ENCODE results near the gene AEN. TPM values are rescaled to one million over a fixed set of nuclear protein-coding genes. Genes with fewer than 3 reads are reported as not detected.

Gene AEN
- total and polyA plus RNA-seq, 2 of the 8 experiments (the other 6 are each of a cell fraction or from before 2014, with no cell fraction given) = 112 to 122 TPM

GRCh38 chr15:88638626-88639372 lies 17.7 kb downstream of the AEN start, which contains the start of gene ISG20:
ISG20 (plus strand) TSS chr15:88639016; CDS start chr15:88639367, 351 bp downstream.
- Histone ChIP-seq H3K4me3 (ENCODE audit: extremely low read depth in 1 of 4, insufficient read depth in 2 of 4, low read depth in 3 of 4, low read length in 4 of 4) (peak within 1 kb of the TSS; percentile 1 to 44 (median 16); a peak in 6 of 8 replicates), H3K79me2 (ENCODE audit: control insufficient read depth in 1 of 2, insufficient read depth in 2 of 2, low read length in 2 of 2) (no peaks in the 10 kb centered on the region), H3K79me1 (ENCODE audit: low read depth, low read length) (no peaks in the 10 kb centered on the region; the same call in 1 of the 2 replicates), H3K18ac (ENCODE audit: extremely low read depth, low read length) (peak within 1 kb of the TSS; percentile 62), H3K4me1 (replicated peaks in 1 of 4; ENCODE audit: control insufficient read depth in 3 of 4, insufficient read depth in 4 of 4, low read length in 3 of 4) (peaks cover 5 to 19% (median 16%) of the 10 kb centered on the region in 4 experiments), H4K20me1 (replicated peaks in 1 of 2; ENCODE audit: control insufficient read depth in 1 of 2, insufficient read depth in 2 of 2, low read length in 2 of 2) (peaks cover 3 to 6% of the 10 kb centered on the region in 2 experiments), H3K9ac (replicated peaks in 1 of 4; ENCODE audit: extremely low read depth in 1 of 4, low read depth in 3 of 4, low read length in 3 of 4) (peak within 1 kb of the TSS in 2 of 4 experiments; percentile 24 to 25; a peak in 3 of 7 replicates), H4K8ac (ENCODE audit: extremely low read depth, insufficient read depth, low read length) (peak within 1 kb of the TSS; percentile 83; the same call in 1 of the 2 replicates), H3K4ac (replicated peaks; ENCODE audit: insufficient read length, low read depth, low read length) (no peak within 1 kb of the TSS), H2AK5ac (ENCODE audit: low read depth, low read length) (peak within 1 kb of the TSS; percentile 32; the same call in 1 of the 2 replicates), H4K5ac (ENCODE audit: insufficient read length, low read depth, low read length) (peak within 1 kb of the TSS; percentile 45), H2BK120ac (replicated peaks; ENCODE audit: low read depth, low read length) (no peak within 1 kb of the TSS), H2BK12ac (ENCODE audit: low read depth, low read length) (peak within 1 kb of the TSS; percentile 68), H2AFZ (ENCODE audit: low read length) (no peak within 1 kb of the TSS), H3K23ac (ENCODE audit: insufficient read length) (no peak within 1 kb of the TSS), H3K36me3 (ENCODE audit: control insufficient read depth in 2 of 4, insufficient read depth in 4 of 4, low read length in 3 of 4) (peaks cover 0 to 12% (median 0%) of the 10 kb centered on the region in 4 experiments; a peak in 2 of 8 replicates), H3K23me2 (ENCODE audit: low read depth, low read length) (no peaks in the 10 kb centered on the region), H3K27ac (ENCODE audit: low read depth, low read length) (peak within 1 kb of the TSS; percentile 48; the same call in 1 of the 2 replicates), H2BK15ac (ENCODE audit: low read length) (peak within 1 kb of the TSS; percentile 72; the same call in 1 of the 2 replicates), H2BK20ac (ENCODE audit: low read length) (0 out of 2 replicates have a peak within 1 kb of the TSS, but pooled peaks have one; percentile 61), H3K9me3 (ENCODE audit: insufficient read depth in 2 of 2, low read depth in 1 of 2, low read length in 1 of 2) (no peaks in the 10 kb centered on the region), H3K56ac (replicated peaks; ENCODE audit: insufficient read length, low read depth, low read length) (no peak within 1 kb of the TSS), H3K14ac (ENCODE audit: insufficient read length) (no peak within 1 kb of the TSS), H3K27me3 (replicated peaks in 1 of 4; ENCODE audit: control insufficient read depth in 3 of 4, extremely low read depth in 1 of 4, insufficient read depth in 3 of 4, low read length in 3 of 4) (no peaks in the 10 kb centered on the region), H4K91ac (replicated peaks; ENCODE audit: insufficient read length, low read length) (peak within 1 kb of the TSS; percentile 59), H2BK5ac (ENCODE audit: low read depth, low read length) (peak within 1 kb of the TSS; percentile 28), H3K4me2 (ENCODE audit: insufficient read depth in 1 of 2, low read depth in 2 of 2, low read length in 2 of 2) (peak within 1 kb of the TSS; percentile 55 to 67)
- POLR2A ChIA-PET (ENCODE audit: partially characterized antibody) = interaction anchor here (0.8 to 2.4 kb wide), 12 partner anchors 9 to 184 kb away, joined by 3 to 20 read pairs (median 7); partner anchors contain the start of gene AEN
- FAIRE-seq (no peak), DNase-seq (ENCODE audit: low read depth in 1 of 2, low spot score in 2 of 2) (peak; percentile 86 to 87)
- WGBS, 2 experiments (ENCODE audit: extremely low coverage in 1 of 2, insufficient coverage in 1 of 2, insufficient read length in 1 of 2, insufficient replicate concordance in 2 of 2, low coverage in 1 of 2, low lambda C conversion rate in 2 of 2, missing lambda C conversion rate in 1 of 2) = 15% methylated on average over 24 of the region's 27 CpGs; no CpG with 5 or more reads in 1 of the 2 experiments
- CTCF ChIA-PET (ENCODE audit: partially characterized antibody) = interaction anchor here (0.9 to 1.7 kb wide), 14 partner anchors 9 to 240 kb away, joined by 3 to 8 read pairs (median 4); partner anchors contain the start of gene MRPS11
- TF ChIP-seq, protein P1, sequence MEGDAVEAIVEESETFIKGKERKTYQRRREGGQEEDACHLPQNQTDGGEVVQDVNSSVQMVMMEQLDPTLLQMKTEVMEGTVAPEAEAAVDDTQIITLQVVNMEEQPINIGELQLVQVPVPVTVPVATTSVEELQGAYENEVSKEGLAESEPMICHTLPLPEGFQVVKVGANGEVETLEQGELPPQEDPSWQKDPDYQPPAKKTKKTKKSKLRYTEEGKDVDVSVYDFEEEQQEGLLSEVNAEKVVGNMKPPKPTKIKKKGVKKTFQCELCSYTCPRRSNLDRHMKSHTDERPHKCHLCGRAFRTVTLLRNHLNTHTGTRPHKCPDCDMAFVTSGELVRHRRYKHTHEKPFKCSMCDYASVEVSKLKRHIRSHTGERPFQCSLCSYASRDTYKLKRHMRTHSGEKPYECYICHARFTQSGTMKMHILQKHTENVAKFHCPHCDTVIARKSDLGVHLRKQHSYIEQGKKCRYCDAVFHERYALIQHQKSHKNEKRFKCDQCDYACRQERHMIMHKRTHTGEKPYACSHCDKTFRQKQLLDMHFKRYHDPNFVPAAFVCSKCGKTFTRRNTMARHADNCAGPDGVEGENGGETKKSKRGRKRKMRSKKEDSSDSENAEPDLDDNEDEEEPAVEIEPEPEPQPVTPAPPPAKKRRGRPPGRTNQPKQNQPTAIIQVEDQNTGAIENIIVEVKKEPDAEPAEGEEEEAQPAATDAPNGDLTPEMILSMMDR (IDR thresholded peaks at IDR 0.05; ENCODE audit: control extremely low read depth in 1 of 3, insufficient read depth in 1 of 3, low read depth in 1 of 3, low read length in 3 of 3) = peak; percentile 51 to 56 (median 54)
- TF ChIP-seq EP300 (IDR thresholded peaks at IDR 0.05; ENCODE audit: borderline replicate concordance in 1 of 2, low read depth in 2 of 2, low read length in 2 of 2) (peak in 1 of 2 experiments; percentile 86; a peak in 1 of 3 replicates), CREB1 (IDR thresholded peaks at IDR 0.05) (peak; percentile 91), NANOG (IDR thresholded peaks at IDR 0.05; ENCODE audit: insufficient read depth, low read depth, low read length, poor library complexity, severe bottlenecking) (peak; percentile 41), TAF7 (optimal IDR thresholded peaks at IDR 0.05; ENCODE audit: borderline replicate concordance, low read depth, low read length) (peak; percentile 77)
- TF ChIP-seq, protein P2, sequence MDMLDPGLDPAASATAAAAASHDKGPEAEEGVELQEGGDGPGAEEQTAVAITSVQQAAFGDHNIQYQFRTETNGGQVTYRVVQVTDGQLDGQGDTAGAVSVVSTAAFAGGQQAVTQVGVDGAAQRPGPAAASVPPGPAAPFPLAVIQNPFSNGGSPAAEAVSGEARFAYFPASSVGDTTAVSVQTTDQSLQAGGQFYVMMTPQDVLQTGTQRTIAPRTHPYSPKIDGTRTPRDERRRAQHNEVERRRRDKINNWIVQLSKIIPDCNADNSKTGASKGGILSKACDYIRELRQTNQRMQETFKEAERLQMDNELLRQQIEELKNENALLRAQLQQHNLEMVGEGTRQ (IDR thresholded peaks at IDR 0.05; ENCODE audit: low read length) = peak; percentile 69
